HepG2 (cell line): ENCODE results near the gene NIN. TPM values are rescaled to one million over a fixed set of nuclear protein-coding genes. Genes with fewer than 3 reads are reported as not detected.

Experiments
- GABPA ChIP-seq, 2 experiments: IDR thresholded peaks; 2 replicates each; pipeline ENCODE4 v1.6.1; 2011 to 2016; ENCODE audit warnings: low read depth in 2 of 2, low read length in 1 of 2, missing biosample characterization in 1 of 2, missing genetic modification characterization in 1 of 2
- GMEB2 ChIP-seq: IDR thresholded peaks from 2 replicates; pipeline ENCODE4 v1.6.1; 2016; ENCODE audit warnings: missing biosample characterization, missing genetic modification reagents, low read depth
- HOXD1 ChIP-seq: sonication (generic); formaldehyde crosslinking; IDR thresholded peaks from 2 replicates; pipeline ENCODE4 v1.5.0; 2020; ENCODE audit warnings: missing genetic modification reagents
- IRF1 ChIP-seq: sonication (generic); formaldehyde crosslinking; IDR thresholded peaks from 2 replicates; pipeline ENCODE4 v1.4.0; 2020; ENCODE audit warnings: low read depth, mild to moderate bottlenecking, missing genetic modification reagents
- MEF2D ChIP-seq: sonication (generic); formaldehyde crosslinking; IDR thresholded peaks from 2 replicates; pipeline ENCODE4 v1.5.1; 2020; ENCODE audit warnings: mild to moderate bottlenecking, missing genetic modification reagents
- MTF2 ChIP-seq: sonication (generic); formaldehyde crosslinking; IDR thresholded peaks from 2 replicates; pipeline ENCODE4 v1.5.0; 2020; ENCODE audit warnings: missing genetic modification reagents, borderline replicate concordance
- NFIB ChIP-seq: sonication (generic); formaldehyde crosslinking; IDR thresholded peaks from 2 replicates; pipeline ENCODE4 v1.9.0; 2021; ENCODE audit warnings: missing genetic modification reagents, mild to moderate bottlenecking, borderline replicate concordance
- NFYB ChIP-seq: sonication (generic); formaldehyde crosslinking; IDR thresholded peaks from 2 replicates; pipeline ENCODE4 v1.4.0; 2020; ENCODE audit warnings: missing genetic modification reagents
- NR2C2 ChIP-seq: sonication (generic); formaldehyde crosslinking; IDR thresholded peaks from 2 replicates; pipeline ENCODE4 v1.4.0; 2020; ENCODE audit warnings: missing genetic modification reagents, mild to moderate bottlenecking, moderate library complexity, borderline replicate concordance
- SETDB1 ChIP-seq: sonication (generic); formaldehyde crosslinking; IDR thresholded peaks from 2 replicates; pipeline ENCODE4 v1.5.1; 2020; ENCODE audit warnings: missing genetic modification reagents, mild to moderate bottlenecking, borderline replicate concordance
- SMARCE1 ChIP-seq: fragments of 450-650 bp; IDR thresholded peaks from 2 replicates; pipeline ENCODE4 v1.6.1; 2017; ENCODE audit warnings: borderline replicate concordance
- SP4 ChIP-seq: sonication (generic); formaldehyde crosslinking; IDR thresholded peaks from 2 replicates; pipeline ENCODE4 v1.8.1; 2023; ENCODE audit warnings: mild to moderate bottlenecking, missing genetic modification reagents
- TBL1XR1 ChIP-seq: fragments of 150-350 bp; IDR thresholded peaks from 2 replicates; pipeline ENCODE4 v1.6.1; 2014; ENCODE audit warnings: borderline replicate concordance, low read length; ENCODE audit not compliant: partially characterized antibody
- TCF7 ChIP-seq: sonication (generic); IDR thresholded peaks from 2 replicates; pipeline ENCODE4 v1.6.1; 2016; ENCODE audit warnings: antibody characterized with exemption, low read depth
- ZBTB42 ChIP-seq: sonication (generic); formaldehyde crosslinking; IDR thresholded peaks from 2 replicates; pipeline ENCODE4 v1.5.0; 2020; ENCODE audit warnings: mild to moderate bottlenecking, missing genetic modification reagents
- ZC3H4 ChIP-seq: sonication (generic); formaldehyde crosslinking; IDR thresholded peaks from 2 replicates; pipeline ENCODE4 v1.4.0; 2020; ENCODE audit warnings: missing genetic modification reagents, borderline replicate concordance
- ZMYM4 ChIP-seq: sonication (generic); formaldehyde crosslinking; IDR thresholded peaks from 2 replicates; pipeline ENCODE4 v1.8.1; 2023; ENCODE audit warnings: mild to moderate bottlenecking, missing genetic modification reagents
- ZNF431 ChIP-seq: sonication (generic); formaldehyde crosslinking; IDR thresholded peaks from 2 replicates; pipeline ENCODE4 v1.9.0; 2022; ENCODE audit warnings: missing genetic modification reagents, low read depth, mild to moderate bottlenecking, borderline replicate concordance
- ZNF644 ChIP-seq: IDR thresholded peaks from 2 replicates; pipeline ENCODE4 v1.6.1; 2016; ENCODE audit warnings: low read depth
- ZSCAN21 ChIP-seq: sonication (generic); formaldehyde crosslinking; IDR thresholded peaks from 2 replicates; pipeline ENCODE4 v1.8.0; 2022; ENCODE audit warnings: mild to moderate bottlenecking, missing genetic modification reagents, moderate library complexity, borderline replicate concordance
- polyA plus RNA-seq, 8 experiments: library from polyadenylated mRNA; depleted of rRNA in 3 of 8; stranded (reverse) in 7 of 8; unstranded in 1 of 8; fragments of >200 nt; fragmentation: Illumina TruSeq in 4 of 8; extraction: Trizol in 4 of 8; gene quantifications; 2 replicates each; pipeline versions ENCODE4 v1.2.1 to v1.2.3, GENCODE V29; 2011 to 2016; ENCODE audit warnings: low read depth in 4 of 8, missing spikeins in 1 of 8, mixed read lengths in 1 of 8; ENCODE audit not compliant: insufficient read depth in 1 of 8
- total RNA-seq, 5 experiments: library from RNA; depleted of rRNA; stranded (reverse); fragments of >200 nt; fragmentation: Illumina TruSeq; extraction: Trizol; gene quantifications; 2 replicates each; pipeline ENCODE4 v1.2.3, GENCODE V29; 2016; ENCODE audit warnings: low read depth in 1 of 5
- TF ChIP-seq, protein P1 (sequence below): sonication (generic); formaldehyde crosslinking; IDR thresholded peaks from 2 replicates; pipeline ENCODE4 v1.8.0; 2022; ENCODE audit warnings: mild to moderate bottlenecking, missing genetic modification reagents
- TF ChIP-seq, protein P2 (sequence below): sonication (generic); formaldehyde crosslinking; IDR thresholded peaks from 2 replicates; pipeline ENCODE4 v1.5.1; 2020; ENCODE audit warnings: missing genetic modification reagents, mild to moderate bottlenecking, borderline replicate concordance

Gene NIN
- total and polyA plus RNA-seq, 2 of the 13 experiments (the other 11 are each of a cell fraction or from before 2014, with no cell fraction given) = 2.8 to 9.7 TPM

DNA sequence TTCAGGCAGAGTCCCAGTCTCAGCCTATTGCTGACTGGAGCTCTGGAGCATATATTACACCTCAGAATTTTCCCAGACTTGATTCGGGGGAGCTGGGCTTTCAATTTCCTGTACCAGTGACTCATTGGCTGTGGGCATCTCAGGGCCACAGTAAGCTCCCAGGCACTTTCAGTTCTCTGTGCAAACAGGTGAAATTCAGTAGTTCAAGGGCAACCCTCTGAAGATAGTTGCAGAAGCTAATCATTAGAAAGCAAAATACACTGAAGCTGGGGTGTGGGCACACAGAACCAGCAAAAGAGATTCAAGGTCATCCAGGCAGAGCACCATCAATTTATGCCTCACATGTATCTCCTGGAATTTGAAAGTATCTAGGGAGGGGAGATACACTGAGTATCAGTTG is 8.1 kb upstream of the NIN start (continued):
- TF ChIP-seq TCF7 = peak; percentile 53
- TF ChIP-seq NFYB (CRISPR knock-in tag) = peak; percentile 27; the same call in 1 of the 2 replicates
- no peak for TF ChIP-seq NFIB
- no peak for TF ChIP-seq ZMYM4
- TF ChIP-seq IRF1 (CRISPR knock-in tag) = no peak; the same call in 1 of the 2 replicates
- 0 out of 2 replicates have a peak, but pooled peaks have one; percentile 33 for TF ChIP-seq MEF2D (CRISPR knock-in tag)
- TF ChIP-seq, protein P1, sequence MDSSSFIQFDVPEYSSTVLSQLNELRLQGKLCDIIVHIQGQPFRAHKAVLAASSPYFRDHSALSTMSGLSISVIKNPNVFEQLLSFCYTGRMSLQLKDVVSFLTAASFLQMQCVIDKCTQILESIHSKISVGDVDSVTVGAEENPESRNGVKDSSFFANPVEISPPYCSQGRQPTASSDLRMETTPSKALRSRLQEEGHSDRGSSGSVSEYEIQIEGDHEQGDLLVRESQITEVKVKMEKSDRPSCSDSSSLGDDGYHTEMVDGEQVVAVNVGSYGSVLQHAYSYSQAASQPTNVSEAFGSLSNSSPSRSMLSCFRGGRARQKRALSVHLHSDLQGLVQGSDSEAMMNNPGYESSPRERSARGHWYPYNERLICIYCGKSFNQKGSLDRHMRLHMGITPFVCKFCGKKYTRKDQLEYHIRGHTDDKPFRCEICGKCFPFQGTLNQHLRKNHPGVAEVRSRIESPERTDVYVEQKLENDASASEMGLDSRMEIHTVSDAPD (CRISPR knock-in tag) = no peak
- TF ChIP-seq ZNF644 = 0 out of 2 replicates have a peak, but pooled peaks have one; percentile 39
- TF ChIP-seq SETDB1 = no peak
- TF ChIP-seq HOXD1 (CRISPR knock-in tag) = no peak
- TF ChIP-seq GMEB2 (CRISPR knock-in tag) = no peak
- TF ChIP-seq MTF2 (CRISPR knock-in tag) = no peak
- TF ChIP-seq ZBTB42 = no peak
- no peak for TF ChIP-seq SMARCE1
- TF ChIP-seq GABPA (IDR thresholded peaks at IDR 0.05; ENCODE audit: low read depth, low read length) = no peak
- TF ChIP-seq GABPA (CRISPR knock-in tag; IDR thresholded peaks at IDR 0.05; ENCODE audit: low read depth) = no peak
- no peak for TF ChIP-seq NR2C2 (CRISPR knock-in tag)
- TF ChIP-seq ZC3H4 (CRISPR knock-in tag) = no peak
- TF ChIP-seq TBL1XR1 = peak; percentile 96
- TF ChIP-seq, protein P2, sequence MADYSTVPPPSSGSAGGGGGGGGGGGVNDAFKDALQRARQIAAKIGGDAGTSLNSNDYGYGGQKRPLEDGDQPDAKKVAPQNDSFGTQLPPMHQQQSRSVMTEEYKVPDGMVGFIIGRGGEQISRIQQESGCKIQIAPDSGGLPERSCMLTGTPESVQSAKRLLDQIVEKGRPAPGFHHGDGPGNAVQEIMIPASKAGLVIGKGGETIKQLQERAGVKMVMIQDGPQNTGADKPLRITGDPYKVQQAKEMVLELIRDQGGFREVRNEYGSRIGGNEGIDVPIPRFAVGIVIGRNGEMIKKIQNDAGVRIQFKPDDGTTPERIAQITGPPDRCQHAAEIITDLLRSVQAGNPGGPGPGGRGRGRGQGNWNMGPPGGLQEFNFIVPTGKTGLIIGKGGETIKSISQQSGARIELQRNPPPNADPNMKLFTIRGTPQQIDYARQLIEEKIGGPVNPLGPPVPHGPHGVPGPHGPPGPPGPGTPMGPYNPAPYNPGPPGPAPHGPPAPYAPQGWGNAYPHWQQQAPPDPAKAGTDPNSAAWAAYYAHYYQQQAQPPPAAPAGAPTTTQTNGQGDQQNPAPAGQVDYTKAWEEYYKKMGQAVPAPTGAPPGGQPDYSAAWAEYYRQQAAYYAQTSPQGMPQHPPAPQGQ (CRISPR knock-in tag) = no peak
- TF ChIP-seq ZNF431 (CRISPR knock-in tag) = no peak
- TF ChIP-seq ZSCAN21 (CRISPR knock-in tag) = no peak
- no peak for TF ChIP-seq SP4
